Endothelial cell (in vitro differentiated cells): ENCODE data around the gene ZNF224. TPM values are rescaled to one million over a fixed set of nuclear protein-coding genes. Genes with fewer than 3 reads are reported as not detected.

ENCODE experiments used
- DNase-seq: peaks from one replicate; pipeline ENCODE4 v3.0.0; 2021; ENCODE audit warnings: low spot score
- H3K27ac Mint-ChIP-seq: one replicate; pipeline ENCODE4 v1.8.0; 2021; ENCODE audit warnings: mixed read lengths, inconsistent platforms; ENCODE audit not compliant: unreplicated experiment
- H3K27me3 Mint-ChIP-seq: one replicate; pipeline ENCODE4 v1.8.0; 2021; ENCODE audit warnings: mild to moderate bottlenecking, moderate library complexity, mixed read lengths, inconsistent platforms; ENCODE audit not compliant: unreplicated experiment
- H3K36me3 Mint-ChIP-seq: one replicate; pipeline ENCODE4 v1.8.0; 2021; ENCODE audit warnings: mild to moderate bottlenecking, low read depth, mixed read lengths, inconsistent platforms; ENCODE audit not compliant: unreplicated experiment
- H3K4me1 Mint-ChIP-seq: one replicate; pipeline ENCODE4 v1.8.0; 2021; ENCODE audit warnings: mild to moderate bottlenecking, mixed read lengths, inconsistent platforms; ENCODE audit not compliant: unreplicated experiment
- H3K4me3 Mint-ChIP-seq: one replicate; pipeline ENCODE4 v1.8.0; 2021; ENCODE audit warnings: mild to moderate bottlenecking, mixed read lengths, inconsistent platforms; ENCODE audit not compliant: unreplicated experiment
- H3K9me3 Mint-ChIP-seq: one replicate; pipeline ENCODE4 v1.8.0; 2021; ENCODE audit warnings: mixed read lengths, inconsistent platforms; ENCODE audit not compliant: unreplicated experiment
- CTCF ChIP-seq: fragments of 200-600 bp; sonication (generic); IDR thresholded peaks from one replicate; pipeline ENCODE4 v1.5.0; 2021; ENCODE audit warnings: antibody characterized with exemption; ENCODE audit not compliant: unreplicated experiment
- total RNA-seq: library from RNA; stranded (reverse); fragmentation: NEBNext Ultra II Directional; extraction: Animal tissue kit (Norgen Biotek cat#: 25700); gene quantifications from one replicate; pipeline ENCODE4 v1.2.1, GENCODE V29; 2021; ENCODE audit not compliant: unreplicated experiment

The ZNF224 gene
- total RNA-seq, 1 donor from 2014 or later, result 36.0 TPM

- no peak for DNase-seq
- Mint-ChIP-seq H3K4me3 (no peak overlapping the region), H3K36me3 (peaks cover 75% of the 10 kb centered on the region), H3K27me3 (peaks cover 1% of the 10 kb centered on the region), H3K27ac (no peak overlapping the region), H3K4me1 (no peaks in the 10 kb centered on the region), H3K9me3 (no peaks in the 10 kb centered on the region)
- no peak for TF ChIP-seq CTCF
Measured at GRCh38 chr19:44059229-44059628, 34.9 kb upstream of the ZNF224 start.

GRCh38 chr19:44061038-44061437 is 33.1 kb upstream of the ZNF224 start:
- H3K27ac Mint-ChIP-seq, result no peak overlapping the region
- DNase-seq, result no peak
- peaks cover 1% of the 10 kb centered on the region for H3K27me3 Mint-ChIP-seq
- peaks cover 73% of the 10 kb centered on the region for H3K36me3 Mint-ChIP-seq
- TF ChIP-seq CTCF, result no peak
- peaks cover under 1% of the 10 kb centered on the region for H3K9me3 Mint-ChIP-seq
- peak overlapping the region; percentile 79 for H3K4me3 Mint-ChIP-seq
- no peaks in the 10 kb centered on the region for H3K4me1 Mint-ChIP-seq

- DNase-seq, result no peak
- Mint-ChIP-seq H3K36me3 (peaks cover 68% of the 10 kb centered on the region), H3K27me3 (peaks cover 5% of the 10 kb centered on the region), H3K4me1 (peaks cover 4% of the 10 kb centered on the region), H3K27ac (no peak overlapping the region), H3K9me3 (peaks cover 9% of the 10 kb centered on the region), H3K4me3 (peak overlapping the region; percentile 85)
- no peak for TF ChIP-seq CTCF
Measured at GRCh38 chr19:44066305-44066704, 27.9 kb upstream of the ZNF224 start.

GRCh38 chr19:44069415-44069814 is 24.7 kb upstream of the ZNF224 start:
- H3K36me3 Mint-ChIP-seq, result peaks cover 56% of the 10 kb centered on the region
- no peak for TF ChIP-seq CTCF
- H3K9me3 Mint-ChIP-seq, result peaks cover 9% of the 10 kb centered on the region
- peaks cover 15% of the 10 kb centered on the region for H3K4me1 Mint-ChIP-seq
- H3K27ac Mint-ChIP-seq, result no peak overlapping the region
- DNase-seq, result no peak
- no peak overlapping the region for H3K4me3 Mint-ChIP-seq
- peaks cover 5% of the 10 kb centered on the region for H3K27me3 Mint-ChIP-seq

- peaks cover 34% of the 10 kb centered on the region for H3K36me3 Mint-ChIP-seq
- peak within 1 kb of the TSS; percentile 65 for H3K27ac Mint-ChIP-seq
- peak within 1 kb of the TSS; percentile 95 for H3K4me3 Mint-ChIP-seq
- TF ChIP-seq CTCF, result no peak
- peaks cover 5% of the 10 kb centered on the region for H3K27me3 Mint-ChIP-seq
- DNase-seq, result peak; percentile 74
- H3K4me1 Mint-ChIP-seq, result peaks cover 15% of the 10 kb centered on the region
- H3K9me3 Mint-ChIP-seq, result no peaks in the 10 kb centered on the region
Measured at GRCh38 chr19:44071824-44072542, 22.2 kb upstream of the ZNF224 start, which contains the start of gene ZNF284. TSS of gene ZNF284 (plus strand) at chr19:44072159. CDS start at chr19:44076390, 4,231 bp downstream.
